GM19351 (cell line): Measurements from ENCODE around the gene SLC4A8.

Experiments
- ATAC-seq: cut with Tn5 transposase; IDR thresholded peaks from one replicate; pipeline ENCODE4 v1.9.1; 2021; ENCODE audit warnings: mild to moderate bottlenecking, moderate library complexity; ENCODE audit not compliant: unreplicated experiment

The SLC4A8 gene

DNA sequence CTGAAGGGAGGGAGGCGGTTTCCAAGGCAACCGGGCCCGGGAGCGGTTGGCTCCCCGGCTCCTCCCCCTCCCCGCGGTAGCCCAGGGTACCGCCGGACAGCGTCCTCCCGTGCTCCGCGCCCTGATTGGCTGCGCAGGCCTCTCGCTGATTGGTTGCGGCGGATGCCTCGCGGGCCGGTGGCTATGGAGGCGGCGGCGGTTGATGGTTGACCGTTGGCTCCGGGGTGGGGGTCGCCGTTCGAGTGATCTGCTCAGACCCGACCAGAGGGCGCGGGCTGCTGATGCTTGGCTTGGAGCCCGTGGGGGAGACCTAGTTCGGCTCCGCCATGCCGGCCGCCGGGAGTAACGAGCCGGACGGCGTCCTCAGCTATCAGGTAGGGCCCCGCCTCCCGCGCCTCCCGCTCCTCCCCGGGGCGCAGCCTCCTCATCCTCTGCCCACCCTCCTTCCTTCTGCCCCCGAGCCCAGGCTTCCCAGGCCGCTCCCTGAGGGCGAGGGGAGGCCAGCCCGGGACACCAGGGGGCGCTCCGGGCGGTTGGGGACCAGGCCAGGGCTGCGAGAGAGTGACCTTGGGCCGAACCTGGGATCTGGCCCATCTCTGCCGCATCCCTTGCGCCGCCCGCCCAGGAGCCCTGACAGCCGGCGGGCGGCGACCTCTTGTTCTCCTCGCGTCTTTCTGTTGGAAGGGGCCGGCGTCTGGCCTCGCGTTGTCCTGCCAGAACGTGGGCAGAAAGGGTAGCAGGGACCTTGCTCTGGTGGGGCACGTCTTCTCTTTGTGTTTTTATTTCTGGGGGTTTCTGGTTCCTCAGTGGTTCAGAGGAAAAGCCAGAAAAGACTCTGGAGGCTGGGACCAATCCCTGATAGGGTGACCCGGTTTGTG lies at the start of gene SLC4A8:
SLC4A8 (plus strand) TSS at position 170 of the 878 bp plus-strand sequence; CDS start at position 327, 157 bp downstream.
- peak; percentile 91 for ATAC-seq

DNA sequence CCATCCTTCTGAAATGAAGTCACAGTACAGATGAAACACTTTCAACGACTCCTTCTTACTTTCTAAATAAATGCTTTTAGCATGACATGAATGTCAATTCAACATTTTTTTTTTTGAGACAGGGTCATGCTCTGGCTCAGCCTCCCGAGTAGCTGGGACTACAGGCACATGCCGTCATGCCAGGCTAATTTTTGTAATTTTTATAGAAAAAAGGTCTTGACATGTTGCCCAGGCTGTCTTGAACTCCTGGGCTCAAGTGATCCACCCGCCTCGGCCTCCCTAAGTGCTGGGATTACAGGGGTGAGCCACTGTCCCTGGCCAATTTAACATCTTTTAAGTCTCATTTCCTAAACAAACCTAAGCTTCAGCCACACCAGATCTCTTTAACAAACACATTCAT lies 49.8 kb upstream of the SLC4A8 start:
- no peak for ATAC-seq

DNA sequence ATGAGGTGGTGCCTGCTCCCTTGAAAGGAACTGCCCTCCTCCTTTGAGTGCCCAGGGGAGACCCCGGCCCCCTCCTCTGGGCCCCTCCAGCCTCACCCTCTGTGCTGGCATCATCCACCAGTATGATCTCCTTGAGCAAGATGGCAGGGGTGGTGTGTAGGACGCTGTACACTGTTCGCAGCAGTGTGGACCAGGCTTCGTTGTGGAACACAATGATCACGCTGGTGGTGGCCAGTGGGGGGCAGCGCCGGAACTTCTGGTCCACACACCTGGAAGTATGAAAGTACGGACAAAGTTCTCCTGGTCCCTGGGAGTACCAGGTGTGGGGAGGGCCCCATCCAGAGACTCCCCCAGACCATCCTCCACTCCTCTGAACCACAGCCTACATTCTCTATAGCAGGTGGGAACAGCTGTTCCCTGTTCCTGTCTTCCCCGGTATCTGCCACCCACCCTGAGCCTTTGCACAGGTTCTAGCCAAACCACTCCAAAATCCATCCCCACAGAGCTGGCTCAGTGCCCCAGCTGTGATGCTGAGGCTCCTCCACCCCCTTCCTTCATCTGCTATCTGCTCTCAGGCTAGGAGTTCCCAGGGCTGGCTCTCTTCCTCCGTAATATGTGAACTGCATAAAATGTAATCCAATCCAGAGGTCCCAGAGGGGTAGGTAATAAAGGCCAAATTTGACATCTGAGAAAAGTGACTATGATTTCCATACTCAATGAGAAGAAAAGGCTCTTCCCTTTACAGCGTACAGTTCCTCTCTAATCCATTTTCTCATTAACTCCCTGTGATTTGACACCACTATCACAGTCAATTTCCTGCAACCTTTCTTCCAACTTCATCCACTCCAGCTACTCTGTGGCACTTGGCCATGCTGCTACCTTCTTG lies 47.3 kb upstream of the SLC4A8 start:
- no peak for ATAC-seq

DNA sequence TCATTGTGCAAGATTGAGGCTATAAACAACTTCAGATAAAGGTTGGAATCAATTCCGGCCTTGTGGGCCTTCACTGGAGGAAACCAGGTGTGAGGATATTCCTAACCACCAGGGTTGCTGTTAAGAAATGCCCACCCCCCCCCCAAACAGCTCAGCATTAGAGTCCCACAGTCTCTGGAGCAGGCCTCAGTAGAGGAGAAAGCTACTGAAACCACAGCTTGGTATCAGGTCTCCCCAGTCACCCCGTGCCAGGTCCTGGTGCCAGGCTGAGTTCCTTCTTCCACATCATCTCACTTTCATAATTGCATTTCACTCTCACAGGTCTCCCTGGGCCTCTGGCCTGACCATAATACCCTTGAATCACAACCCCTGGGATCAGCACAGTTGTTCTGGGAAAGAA lies 45.9 kb upstream of the SLC4A8 start:
- no peak for ATAC-seq

DNA sequence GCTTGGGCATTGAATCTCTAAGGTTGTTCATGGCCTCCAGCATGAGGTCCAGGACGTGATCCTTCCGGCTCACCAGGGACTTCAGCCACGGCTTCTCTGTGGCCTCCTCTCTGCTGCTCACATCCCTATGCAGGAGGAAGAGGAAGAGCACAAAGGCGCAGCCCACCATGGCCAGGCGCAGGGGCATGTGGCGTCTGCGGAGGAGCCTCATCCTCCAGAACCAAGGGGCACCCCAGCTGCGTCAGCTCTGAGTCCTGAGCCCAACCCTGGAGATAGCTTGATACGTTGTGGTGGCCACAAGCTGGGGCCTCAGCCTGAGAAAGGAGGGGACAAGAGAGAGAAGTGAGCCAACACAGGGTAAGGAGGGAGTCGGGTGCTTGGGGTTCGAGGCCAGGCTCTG lies 45.1 kb upstream of the SLC4A8 start:
- no peak for ATAC-seq

DNA sequence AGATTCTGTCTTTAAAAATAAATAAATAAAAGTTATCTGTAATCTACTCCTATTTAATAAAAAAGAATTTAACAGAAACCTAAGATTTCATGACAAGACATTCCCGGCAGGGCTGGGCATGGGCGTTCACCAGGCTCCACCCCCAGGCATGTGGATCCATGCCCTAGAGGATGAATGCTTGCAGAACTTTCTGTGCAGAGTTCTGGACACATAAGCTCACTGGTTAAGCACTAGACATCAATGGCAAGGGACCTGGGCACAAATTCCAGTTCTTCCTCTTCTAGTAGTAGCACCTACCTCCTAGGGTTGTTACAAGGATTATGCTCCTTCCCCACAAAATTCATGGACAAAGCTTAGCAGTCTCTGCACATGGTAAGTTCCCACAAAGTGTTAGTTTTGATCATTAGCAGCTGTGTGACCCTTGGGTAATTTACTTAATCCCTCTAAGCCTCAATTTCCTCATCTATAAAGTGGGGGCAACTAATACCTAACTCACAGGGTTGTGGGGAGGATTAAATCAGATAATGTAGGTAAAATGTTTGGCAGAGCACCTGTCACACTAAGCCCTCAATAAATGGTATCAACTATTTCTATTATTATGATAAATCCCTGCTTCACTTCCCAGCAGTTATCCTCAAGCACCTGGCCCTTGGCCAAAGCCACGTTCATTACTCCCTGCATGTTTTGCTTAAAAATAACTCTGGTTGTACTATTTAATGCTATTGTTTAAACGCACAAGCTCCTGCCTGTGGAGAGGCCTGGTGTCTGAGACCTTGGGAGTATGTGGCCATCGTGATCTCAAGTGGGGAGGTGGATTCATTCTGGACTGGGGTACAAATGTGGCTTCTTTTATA lies 43.2 kb upstream of the SLC4A8 start:
- ATAC-seq = no peak

DNA sequence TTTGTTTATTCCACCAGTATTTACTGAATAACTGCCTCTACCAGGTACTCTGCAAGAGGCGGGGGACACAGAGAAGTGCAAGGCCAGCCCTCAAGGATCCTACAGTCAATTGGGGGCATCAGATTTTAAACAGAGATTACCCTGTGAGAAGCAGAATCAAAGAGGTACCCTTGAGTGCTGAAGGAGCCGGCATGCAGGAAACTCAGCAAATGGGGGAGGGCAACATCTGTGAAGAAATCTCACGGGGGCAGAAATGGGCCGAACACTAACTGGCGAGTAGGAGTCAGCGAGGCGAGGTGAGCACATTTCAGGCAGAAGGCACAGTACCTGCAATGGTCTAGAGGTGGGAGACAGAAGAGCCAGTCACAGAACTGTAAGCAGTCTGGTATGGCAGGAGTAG lies 42.5 kb upstream of the SLC4A8 start:
- no peak for ATAC-seq

DNA sequence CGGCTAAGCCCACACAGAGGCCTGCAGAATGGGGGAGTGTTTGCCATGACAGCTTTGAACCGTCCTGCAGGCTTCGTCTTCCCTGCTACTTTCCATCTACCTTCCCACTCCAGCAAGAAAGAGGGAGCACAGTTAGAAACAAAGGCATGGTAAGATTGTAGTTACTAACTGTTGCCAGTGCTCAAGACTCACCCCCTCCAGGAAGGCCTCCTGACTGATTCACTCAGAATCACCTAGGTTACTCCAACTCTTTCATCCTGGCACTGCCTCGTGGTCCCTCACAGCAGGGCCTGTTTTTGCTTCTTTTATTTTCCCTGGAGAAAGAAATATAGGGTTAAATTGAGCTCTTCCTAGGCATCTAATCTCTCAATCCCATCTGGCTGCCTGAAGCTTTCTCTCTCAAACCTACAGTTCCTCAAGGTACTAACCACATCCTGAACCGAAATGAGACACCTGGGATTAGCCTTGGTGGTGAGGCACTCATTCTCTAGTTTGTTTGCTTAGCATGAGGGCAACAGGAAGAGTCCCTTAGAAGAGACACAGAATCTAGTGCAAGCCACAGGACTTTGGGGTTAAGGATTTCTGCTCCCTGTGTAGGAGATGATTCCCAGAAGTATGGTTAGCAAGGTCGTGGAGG lies 41.2 kb upstream of the SLC4A8 start:
- ATAC-seq = no peak

DNA sequence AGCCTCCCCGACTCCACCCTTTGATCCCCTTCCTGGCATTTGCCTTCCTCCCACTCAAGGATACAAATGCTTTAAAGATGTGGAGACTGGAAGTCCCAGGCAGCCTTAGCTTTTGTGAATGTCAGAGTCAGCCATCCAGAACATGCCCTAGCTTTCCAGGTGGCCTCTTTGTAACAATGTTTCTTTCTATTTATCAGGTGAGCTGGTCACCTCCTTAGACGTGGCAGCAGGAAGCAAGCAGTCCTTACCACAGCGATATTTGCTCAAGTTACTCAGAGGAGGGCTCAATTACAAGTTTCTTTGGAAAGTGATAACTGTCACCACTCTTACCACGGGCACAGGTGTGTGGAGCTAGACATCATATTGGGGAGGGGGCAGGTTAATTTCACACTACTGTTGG lies 38.3 kb upstream of the SLC4A8 start:
- ATAC-seq = no peak

DNA sequence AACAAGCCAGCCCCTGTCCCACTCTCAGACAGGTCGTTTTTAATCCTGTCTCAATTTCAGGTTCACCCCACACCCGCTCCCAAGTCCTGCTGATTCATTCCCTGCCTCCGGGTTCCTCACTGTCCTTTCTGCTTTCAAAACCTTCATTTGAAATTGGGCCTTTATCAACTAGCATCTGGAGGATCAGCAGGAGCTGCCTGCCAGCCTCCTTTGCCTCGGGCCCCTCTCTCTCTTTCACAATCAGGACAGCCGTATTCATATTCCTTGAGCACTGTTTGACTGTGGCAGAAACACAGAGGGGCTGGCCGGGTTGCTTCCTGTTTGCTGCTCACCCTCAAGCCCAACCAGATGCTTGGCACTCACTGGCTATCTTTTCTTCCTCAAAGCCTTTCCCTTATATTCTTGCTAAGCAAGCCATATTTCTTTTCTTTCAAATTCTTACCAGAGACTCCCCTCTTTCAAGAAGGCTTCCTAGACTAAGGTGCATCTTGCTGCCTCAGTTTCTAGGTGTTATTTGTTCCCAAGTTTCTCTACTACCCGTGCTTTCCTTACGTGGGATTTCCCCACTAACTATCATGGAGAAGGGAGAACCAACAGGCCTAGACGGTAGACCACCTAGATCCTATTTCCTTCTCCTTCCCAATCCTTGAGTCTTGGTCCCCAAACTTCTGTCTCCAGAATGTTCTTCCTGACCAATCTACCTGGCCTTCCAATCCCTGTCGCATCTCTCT lies 36.4 kb upstream of the SLC4A8 start:
- ATAC-seq = no peak

DNA sequence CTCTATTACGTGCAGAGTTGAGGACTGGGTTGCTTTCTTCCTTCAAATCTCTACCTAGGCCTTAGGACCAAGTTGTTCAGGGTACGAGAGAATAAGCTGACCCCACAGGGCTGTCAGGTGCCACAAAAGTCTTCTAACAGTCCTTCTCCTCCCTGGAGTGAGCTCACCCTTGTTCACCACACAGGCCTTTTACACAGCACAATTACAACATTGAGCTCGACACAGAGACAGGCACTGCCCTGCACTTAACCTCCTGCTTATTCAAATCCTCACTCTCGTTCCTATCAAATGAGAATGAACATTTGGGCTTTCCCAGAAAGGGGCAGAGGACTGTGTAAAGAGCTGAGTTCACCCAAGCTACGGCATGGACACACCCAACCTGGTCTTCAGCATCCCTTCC lies 35.8 kb upstream of the SLC4A8 start:
- no peak for ATAC-seq

DNA sequence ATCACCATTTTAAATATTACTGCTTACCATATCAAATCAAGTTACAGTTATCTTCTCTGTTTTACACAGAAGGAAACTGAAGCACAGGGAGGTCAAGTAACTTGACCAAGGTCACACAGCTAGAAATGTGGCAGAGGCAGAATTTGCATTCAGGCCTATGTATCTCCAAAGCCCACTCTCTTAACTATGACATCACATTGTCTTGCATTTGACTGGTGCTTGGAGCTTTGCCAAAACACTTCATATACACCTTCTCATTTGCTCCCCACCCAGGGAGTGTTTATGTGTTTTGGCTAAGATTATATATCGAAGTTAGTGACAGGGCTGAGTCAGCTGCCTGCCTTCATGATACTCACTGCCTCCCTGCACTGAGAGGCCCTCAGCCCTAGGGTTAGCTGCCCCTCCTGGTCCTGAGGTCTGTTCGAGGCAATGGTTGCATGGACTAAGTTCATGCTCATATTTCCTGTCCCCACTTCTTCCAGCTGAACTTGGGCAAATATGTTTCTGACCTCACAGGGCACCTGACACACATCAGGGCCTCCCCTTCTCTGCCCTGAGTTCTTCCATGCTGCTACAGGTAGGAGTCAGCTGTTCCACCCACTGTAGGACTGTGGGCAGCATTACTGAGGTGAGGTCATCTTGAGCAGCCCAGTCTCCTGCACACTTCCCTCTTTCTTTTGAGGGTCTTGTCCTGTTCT lies 35.2 kb upstream of the SLC4A8 start:
- ATAC-seq = no peak

DNA sequence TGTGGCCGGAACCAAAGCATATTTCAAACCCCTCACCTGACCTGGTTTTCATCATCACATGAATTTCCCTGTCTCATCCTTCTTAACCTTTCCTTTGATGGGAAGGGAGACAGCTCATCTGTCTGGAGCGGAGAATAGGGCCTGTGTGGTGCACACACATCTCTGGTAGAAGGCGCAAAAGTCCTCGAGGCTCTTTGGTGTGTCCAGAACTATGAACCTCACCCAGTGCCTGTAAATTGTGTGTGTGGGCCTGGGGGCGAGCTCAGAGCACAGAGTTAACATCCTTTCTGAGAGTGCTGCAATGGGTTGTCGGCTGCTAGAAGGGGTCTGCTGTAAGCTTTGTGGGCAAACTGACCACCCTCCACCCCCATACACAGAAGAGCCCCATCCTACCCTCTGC lies 34.2 kb upstream of the SLC4A8 start:
- no peak for ATAC-seq

DNA sequence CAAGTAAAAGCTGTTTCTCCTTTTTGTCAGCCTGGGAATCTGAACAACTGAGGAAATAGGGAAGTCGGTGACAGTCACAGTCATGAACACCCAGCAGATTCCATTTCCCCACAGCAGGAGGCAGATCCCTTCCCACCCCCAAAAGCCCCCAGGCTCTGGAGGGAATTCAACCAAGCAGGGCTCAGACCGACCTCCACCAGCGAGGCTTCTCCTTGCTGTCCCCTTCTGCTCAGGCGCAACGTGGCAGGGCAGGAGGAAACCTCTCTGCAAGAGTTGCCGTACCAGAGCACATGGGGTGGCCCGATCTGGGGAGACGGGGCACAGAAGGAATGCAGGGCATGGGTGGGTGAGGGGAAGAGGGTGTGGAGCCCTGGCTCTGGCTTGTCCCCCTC lies 33.7 kb upstream of the SLC4A8 start:
- ATAC-seq = peak; percentile 12

DNA sequence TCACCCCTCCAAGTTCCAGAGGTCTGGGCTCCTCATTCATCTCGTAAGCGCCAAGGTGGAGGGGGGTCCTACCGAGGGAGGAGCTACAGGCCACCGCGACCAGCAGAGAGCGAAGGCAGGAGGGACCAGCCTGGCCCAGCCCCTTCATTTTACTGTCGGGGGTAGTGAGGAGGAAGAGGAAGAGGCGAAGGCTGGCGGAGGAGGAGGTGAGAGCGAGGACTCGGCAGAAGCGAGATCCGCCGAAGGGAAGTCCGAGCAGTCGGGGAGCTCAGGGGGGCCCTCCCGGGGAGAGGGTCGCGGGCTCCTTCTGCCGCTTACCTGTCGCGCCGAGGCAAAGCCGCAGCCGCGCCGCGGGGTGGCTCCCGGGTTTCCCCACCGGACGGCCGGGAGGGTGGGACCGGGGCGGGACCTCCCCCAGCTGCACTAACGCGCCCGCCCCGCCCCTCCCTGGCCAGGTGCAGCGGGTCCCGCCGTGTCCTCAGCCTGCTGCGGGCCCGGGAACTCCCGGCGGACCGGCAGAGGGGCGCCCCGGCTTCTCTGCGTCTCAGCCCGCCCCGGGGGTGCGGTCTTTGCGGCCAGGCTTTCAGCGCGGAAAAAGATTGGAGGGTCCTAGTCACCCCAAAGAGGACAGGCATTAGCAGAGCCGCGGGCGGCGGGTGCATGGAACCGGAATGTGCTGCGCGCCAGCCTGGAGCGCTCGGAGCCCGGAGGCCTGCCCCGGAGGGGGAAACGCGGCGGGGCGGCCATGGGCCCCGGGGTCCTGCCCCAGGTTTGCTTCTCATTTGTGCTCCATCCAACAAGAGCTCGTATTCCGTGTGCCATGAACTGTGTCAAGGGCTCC lies 33.1 kb upstream of the SLC4A8 start, which contains the start of gene GALNT6:
GALNT6 (minus strand) TSS at position 124 of the 841 bp plus-strand sequence. CDS start 11,625 bp downstream, outside the sequence.
- ATAC-seq = peak; percentile 47

DNA sequence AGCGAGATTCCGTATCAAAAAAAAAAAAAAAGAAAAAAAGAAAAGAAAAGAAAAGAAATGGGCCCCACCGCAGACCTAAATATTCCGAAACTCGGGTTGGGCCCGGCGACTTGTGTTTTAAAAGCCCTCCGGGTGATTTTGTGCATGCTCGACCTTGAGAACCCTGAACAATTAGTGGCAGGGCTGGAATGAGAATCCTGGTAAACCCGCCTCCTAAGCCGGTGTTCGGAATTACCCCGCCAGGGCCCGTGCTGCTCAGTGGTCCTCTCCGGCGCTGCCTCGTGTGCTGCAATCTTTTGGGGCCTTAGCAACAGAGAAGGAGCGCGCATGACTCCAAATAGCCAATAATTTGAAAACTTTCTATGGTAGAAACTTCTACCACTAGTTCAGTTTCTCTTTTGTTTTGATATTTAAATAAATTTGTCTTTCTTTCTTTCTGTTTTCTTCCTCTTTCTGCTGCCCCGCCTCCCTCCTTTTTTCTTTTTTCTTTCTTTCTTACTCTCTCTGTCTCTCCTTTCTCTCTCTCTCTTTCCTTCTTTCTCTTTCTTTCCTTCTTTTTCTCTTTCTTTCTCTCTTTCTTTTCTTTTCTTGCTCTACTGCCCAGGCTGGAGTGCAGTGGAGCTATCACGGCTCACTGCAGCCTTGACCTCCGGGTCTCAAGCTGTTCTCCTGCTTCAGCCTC lies 31.9 kb upstream of the SLC4A8 start:
- ATAC-seq = peak; percentile 37

DNA sequence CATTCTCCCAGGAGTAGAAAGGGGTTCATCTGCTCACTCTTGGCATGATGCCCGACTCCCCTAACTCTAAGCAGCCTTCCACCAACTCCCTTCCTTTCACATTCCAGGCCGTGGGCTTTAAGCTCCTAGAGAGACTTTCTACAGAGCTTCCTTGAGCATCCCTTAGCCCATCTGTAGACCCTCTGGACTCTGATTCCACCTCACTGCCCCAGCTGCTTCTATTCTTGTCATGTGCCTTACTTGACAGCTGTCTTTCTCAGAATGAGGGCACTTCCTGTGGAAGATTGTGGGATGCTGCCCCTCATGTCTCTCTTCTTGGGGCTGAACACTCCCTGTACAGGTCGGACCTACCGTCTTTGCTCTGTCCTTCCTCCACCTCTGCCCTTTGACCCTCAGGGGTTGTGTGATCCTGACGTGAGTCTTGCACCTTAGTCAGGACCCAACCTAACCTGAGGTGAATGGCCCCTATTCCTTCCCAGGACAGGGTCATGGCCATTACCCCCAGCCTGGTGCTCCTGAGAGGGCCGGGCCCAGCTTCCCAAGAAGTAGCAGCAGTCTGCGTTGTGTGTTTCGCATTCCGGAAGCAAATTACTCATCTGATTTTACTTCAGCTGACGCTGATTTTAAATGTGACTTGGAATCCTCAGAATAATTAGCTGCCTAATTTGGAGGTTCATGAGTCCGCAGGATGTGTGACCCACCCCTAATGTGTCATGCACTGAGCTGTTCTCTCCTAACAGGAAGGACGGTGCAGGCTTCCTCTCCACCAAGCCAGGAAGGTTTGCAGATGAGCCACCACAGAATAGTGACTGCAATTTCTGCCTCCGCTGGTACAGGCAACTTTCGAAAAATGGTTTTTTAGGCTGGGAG lies 30.7 kb upstream of the SLC4A8 start:
- ATAC-seq = no peak
